Superior temporal gyrus (tissue), 1 donor: ENCODE results near the gene SLC26A4.

ENCODE experiments used
- DNase-seq: peaks from one replicate; pipeline ENCODE4 v3.0.0-alpha.2; 2016; ENCODE audit errors: extremely low spot score

Gene SLC26A4

DNA sequence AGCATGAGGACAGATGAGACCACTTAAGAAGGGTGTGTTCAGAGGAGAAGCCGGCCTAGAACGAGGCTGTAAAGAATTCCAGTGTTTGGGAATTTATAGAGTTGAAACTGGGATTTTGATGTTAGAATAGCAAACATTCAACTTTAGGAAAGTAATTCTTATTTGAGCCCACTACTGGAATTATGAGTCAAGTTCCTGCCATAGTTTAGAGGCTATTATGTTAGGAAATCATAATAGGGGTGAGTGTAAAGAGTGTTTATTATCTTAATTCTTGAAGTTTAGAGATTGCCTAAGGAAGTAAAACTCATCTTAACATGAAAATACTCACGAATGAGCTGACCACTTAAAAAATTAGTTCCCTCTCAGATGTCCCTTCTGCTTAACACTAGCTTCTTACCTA, 85.4 kb downstream of the SLC26A4 start:
- no peak for DNase-seq

DNA sequence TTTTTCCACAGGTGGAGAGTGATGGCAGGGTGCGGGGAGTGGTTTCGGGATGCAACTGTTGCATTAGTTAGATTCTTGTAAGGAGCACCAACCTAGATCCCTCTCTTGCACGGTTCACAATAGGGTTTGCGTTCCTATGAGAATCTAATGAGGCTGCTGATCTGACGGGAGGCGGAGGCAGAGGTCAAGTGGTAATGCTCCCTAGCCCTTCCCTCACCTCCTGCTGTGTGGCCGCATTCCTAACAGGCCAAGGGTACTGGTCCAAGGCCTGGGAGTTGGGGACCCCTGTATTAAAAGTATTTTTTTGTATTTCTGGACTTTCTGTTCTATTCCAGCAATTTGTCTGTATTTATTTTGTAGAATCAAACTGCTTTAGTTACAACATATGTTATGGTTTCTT, 90.5 kb downstream of the SLC26A4 start:
- no peak for DNase-seq

- DNase-seq = no peak
Measured at GRCh38 chr7:107754642-107755041, 94.0 kb downstream of the SLC26A4 start.

DNA sequence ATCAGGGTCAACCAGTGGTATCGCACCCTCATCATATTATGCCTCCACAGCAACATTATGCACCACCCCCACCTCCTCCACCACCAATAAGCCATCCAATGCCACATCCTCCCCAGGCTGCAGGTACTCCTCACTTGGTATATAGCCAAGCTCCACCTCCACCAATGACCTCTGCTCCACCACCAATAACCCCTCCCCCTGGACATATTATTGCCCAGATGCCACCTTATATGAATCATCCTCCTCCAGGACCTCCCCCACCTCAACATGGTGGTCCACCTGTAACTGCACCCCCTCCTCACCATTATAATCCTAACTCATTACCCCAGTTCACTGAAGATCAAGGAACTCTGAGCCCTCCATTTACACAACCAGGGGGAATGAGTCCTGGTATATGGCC, 98.0 kb downstream of the SLC26A4 start:
- DNase-seq = no peak

DNA sequence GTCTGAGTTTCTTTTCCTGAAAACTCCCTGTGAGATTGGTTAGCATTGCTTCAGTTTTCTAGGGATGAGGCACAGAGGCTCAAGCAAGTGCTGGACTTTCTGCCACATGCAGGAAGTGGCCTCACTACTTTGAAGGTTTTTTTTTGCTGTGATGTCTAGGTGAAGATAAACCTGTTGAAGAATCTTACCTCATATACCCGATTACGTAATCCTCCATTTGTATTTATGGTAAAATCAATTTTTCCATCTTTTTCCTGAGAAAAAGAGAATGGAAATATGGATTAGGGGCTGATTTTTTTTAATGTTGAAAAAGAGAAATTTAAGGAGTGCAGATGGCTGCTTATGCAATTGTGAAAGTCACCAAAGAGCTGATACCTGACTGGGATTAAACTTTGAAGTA, 106.8 kb downstream of the SLC26A4 start:
- DNase-seq = no peak
